ENCODE measurements around the gene SMARCC2. TPM values are rescaled to one million over a fixed set of nuclear protein-coding genes. Genes with fewer than 3 reads are reported as not detected.
A peak's percentile ranks its signal among the peaks of the same experiment; 100 is the strongest.

The SMARCC2 gene
- total and polyA plus RNA-seq, 2 of the 13 experiments (the other 11 are each of a cell fraction or from before 2014, with no cell fraction given), result 21.3 to 24.1 TPM

DNA sequence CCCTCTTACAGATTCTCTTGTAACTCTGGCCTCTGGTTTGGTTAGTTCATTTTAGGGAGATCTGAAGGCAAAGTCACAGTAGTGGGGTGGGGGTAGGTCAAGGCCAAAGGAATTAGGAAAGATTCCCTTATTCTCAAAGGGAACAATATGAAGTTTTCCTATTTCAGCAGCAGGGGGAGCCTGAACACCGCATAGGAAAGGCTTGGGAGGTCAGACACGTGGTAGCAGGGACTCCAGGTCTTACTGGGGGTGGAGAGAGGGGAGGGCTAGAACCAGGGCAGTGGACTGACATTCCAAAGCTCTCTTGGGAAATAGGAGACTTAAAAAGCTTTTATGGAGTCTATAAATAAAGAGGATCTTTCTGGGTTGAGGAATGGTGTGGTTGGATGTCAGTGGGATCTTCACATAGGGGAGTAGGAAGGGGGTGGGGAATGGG is 69.9 kb downstream of the SMARCC2 start (continued):
- TF ChIP-seq ZNF343 (CRISPR knock-in tag; IDR thresholded peaks at IDR 0.05) (no peak), SNAI1 (CRISPR knock-in tag; IDR thresholded peaks at IDR 0.05; ENCODE audit: borderline replicate concordance) (no peak), RBM22 (optimal IDR thresholded peaks at IDR 0.05; ENCODE audit: low read length) (no peak), MEIS1 (CRISPR knock-in tag; IDR thresholded peaks at IDR 0.05; ENCODE audit: borderline replicate concordance) (no peak), NR2F1 (CRISPR knock-in tag; IDR thresholded peaks at IDR 0.05) (peak; percentile 33 to 72; a peak in 1 of 4 replicates), PLRG1 (conservative IDR thresholded peaks at IDR 0.05) (no peak), DDIT3 (CRISPR knock-in tag; IDR thresholded peaks at IDR 0.05) (no peak), ATF7-NPFF (CRISPR knock-in tag; IDR thresholded peaks at IDR 0.05; ENCODE audit: low read depth) (no peak), ZNF276 (CRISPR knock-in tag; IDR thresholded peaks at IDR 0.05; ENCODE audit: low read depth) (no peak), TCF7 (IDR thresholded peaks at IDR 0.05; ENCODE audit: low read depth) (no peak), AGO1 (IDR thresholded peaks at IDR 0.05; ENCODE audit: low read depth, low read length, poor library complexity, severe bottlenecking) (no peak), NFYB (CRISPR knock-in tag; IDR thresholded peaks at IDR 0.05) (no peak), HDAC1 (CRISPR knock-in tag; IDR thresholded peaks at IDR 0.05) (no peak), ZNF281 (CRISPR knock-in tag; IDR thresholded peaks at IDR 0.05; ENCODE audit: borderline replicate concordance) (no peak), ZMYM4 (CRISPR knock-in tag; IDR thresholded peaks at IDR 0.05) (peak; percentile 56), SP140L (CRISPR knock-in tag; IDR thresholded peaks at IDR 0.05; ENCODE audit: borderline replicate concordance) (no peak), ARNT (IDR thresholded peaks at IDR 0.05) (no peak), NCOR1 (IDR thresholded peaks at IDR 0.05; ENCODE audit: borderline replicate concordance, low read length) (no peak), NFE2L2 (IDR thresholded peaks at IDR 0.05; ENCODE audit: low read length) (no peak), TCF12 (IDR thresholded peaks at IDR 0.05) (no peak), TCF12 (CRISPR knock-in tag; IDR thresholded peaks at IDR 0.05) (no peak), ZMYM3 (CRISPR knock-in tag; IDR thresholded peaks at IDR 0.05) (no peak)
- TF ChIP-seq, protein P1, sequence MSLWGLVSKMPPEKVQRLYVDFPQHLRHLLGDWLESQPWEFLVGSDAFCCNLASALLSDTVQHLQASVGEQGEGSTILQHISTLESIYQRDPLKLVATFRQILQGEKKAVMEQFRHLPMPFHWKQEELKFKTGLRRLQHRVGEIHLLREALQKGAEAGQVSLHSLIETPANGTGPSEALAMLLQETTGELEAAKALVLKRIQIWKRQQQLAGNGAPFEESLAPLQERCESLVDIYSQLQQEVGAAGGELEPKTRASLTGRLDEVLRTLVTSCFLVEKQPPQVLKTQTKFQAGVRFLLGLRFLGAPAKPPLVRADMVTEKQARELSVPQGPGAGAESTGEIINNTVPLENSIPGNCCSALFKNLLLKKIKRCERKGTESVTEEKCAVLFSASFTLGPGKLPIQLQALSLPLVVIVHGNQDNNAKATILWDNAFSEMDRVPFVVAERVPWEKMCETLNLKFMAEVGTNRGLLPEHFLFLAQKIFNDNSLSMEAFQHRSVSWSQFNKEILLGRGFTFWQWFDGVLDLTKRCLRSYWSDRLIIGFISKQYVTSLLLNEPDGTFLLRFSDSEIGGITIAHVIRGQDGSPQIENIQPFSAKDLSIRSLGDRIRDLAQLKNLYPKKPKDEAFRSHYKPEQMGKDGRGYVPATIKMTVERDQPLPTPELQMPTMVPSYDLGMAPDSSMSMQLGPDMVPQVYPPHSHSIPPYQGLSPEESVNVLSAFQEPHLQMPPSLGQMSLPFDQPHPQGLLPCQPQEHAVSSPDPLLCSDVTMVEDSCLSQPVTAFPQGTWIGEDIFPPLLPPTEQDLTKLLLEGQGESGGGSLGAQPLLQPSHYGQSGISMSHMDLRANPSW (CRISPR knock-in tag; IDR thresholded peaks at IDR 0.05; ENCODE audit: borderline replicate concordance), result no peak
- TF ChIP-seq, protein P2, sequence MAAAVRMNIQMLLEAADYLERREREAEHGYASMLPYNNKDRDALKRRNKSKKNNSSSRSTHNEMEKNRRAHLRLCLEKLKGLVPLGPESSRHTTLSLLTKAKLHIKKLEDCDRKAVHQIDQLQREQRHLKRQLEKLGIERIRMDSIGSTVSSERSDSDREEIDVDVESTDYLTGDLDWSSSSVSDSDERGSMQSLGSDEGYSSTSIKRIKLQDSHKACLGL (CRISPR knock-in tag; IDR thresholded peaks at IDR 0.05), result no peak
